Large intestine (tissue), 3 donors: ENCODE measurements around the gene AGAP5. TPM values are rescaled to one million over a fixed set of nuclear protein-coding genes. Genes with fewer than 3 reads are reported as not detected.

Experiments
- DNase-seq, 2 donors: peaks; one replicate each; pipeline versions ENCODE4 v3.0.0 to v3.0.0-alpha.2; 2013
- H3K27ac ChIP-seq: one replicate; pipeline ENCODE4 v1.5.1; 2013; ENCODE audit warnings: low read length
- H3K27me3 ChIP-seq: 2 replicates; pipeline ENCODE4 v1.6.1; 2013; ENCODE audit warnings: low read length; ENCODE audit not compliant: control insufficient read depth, insufficient read depth
- H3K36me3 ChIP-seq: 2 replicates; pipeline ENCODE4 v1.6.1; 2013; ENCODE audit warnings: low read length; ENCODE audit not compliant: control insufficient read depth, insufficient read depth
- H3K4me1 ChIP-seq: one replicate; pipeline ENCODE4 v1.6.1; 2013; ENCODE audit warnings: low read length; ENCODE audit not compliant: control insufficient read depth, insufficient read depth
- H3K4me3 ChIP-seq: one replicate; pipeline ENCODE4 v1.5.1; 2013; ENCODE audit warnings: low read length
- H3K9me3 ChIP-seq: one replicate; pipeline ENCODE4 v1.6.1; 2013; ENCODE audit warnings: mild to moderate bottlenecking, low read depth, low read length, moderate library complexity; ENCODE audit not compliant: control insufficient read depth
- WGBS: methylation state at CpG from one replicate; pipeline ENCODE4 v1.1.5; 2013; ENCODE audit warnings: low lambda C conversion rate; ENCODE audit not compliant: insufficient coverage; 5-methylcytosine and 5-hydroxymethylcytosine counted together
- polyA plus RNA-seq: library from polyadenylated mRNA; unstranded; fragments of 120-200 nt; gene quantifications from one replicate; pipeline ENCODE4 v1.2.1, GENCODE V29; 2013

AGAP5 gene
- polyA plus RNA-seq, 1 donor = 16.6 TPM

DNA sequence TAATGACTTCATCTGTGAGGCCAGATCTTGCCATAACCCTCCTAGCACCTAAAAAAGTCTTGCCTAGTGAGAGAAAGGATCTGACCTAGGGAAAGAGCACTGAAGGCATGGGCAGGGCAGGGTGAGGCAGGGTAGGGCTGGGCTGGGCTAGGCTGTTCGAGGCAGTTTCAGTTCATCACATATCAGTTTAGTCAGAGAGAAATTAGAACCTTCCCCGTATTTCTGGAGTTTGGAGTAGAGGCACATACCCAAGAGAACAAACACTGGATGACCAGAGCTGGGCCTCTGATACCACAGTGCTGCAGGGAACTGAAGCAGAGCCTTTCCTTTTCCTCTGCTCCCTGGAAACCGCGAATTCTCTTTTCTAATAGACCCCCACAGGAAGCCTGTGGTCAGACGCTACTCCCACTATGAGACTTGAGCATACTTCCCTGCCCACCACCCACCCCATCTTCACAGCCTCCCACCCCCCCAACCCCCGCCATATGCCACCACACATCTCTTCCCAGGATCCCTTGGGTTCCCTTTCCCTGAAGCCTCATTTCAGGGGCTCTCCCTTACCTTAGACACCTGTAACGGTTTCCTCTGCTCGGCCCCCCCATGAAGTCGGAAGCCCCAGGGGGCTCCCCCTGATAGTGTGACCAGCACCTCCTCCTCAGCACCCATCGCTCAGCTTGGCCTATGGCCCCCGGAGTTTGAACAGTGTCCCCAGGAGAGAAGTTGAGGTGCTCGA is 42.5 kb downstream of the AGAP5 start:
- H3K36me3 ChIP-seq = no peaks in the 10 kb centered on the region
- no peak overlapping the region for H3K27ac ChIP-seq
- no peak overlapping the region for H3K4me3 ChIP-seq
- no peaks in the 10 kb centered on the region for H3K4me1 ChIP-seq
- no CpG with 5 or more reads among the region's 12 CpGs for WGBS
- no peaks in the 10 kb centered on the region for H3K27me3 ChIP-seq
- DNase-seq = no peak
- no peaks in the 10 kb centered on the region for H3K9me3 ChIP-seq

DNA sequence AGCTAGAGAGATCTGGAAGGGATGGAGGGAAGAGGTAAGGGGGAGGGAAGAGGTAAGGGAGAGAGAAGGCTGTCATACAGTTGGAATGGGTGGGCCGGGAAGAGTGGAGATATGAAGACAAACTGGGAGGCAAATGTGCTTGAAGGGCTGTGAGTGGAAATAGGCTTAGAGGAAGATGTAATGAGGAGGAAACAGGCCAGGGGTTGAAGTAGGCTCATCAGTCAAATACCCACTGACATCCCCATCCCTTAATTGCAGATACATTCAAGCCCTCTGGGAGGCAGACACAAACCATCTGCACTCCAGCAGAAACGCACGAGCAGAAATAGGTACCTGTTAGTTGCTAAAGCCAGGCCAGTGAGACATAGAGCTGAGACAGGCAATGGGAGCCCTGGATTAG is 44.2 kb downstream of the AGAP5 start:
- no peaks in the 10 kb centered on the region for H3K9me3 ChIP-seq
- WGBS = 86% methylated on average over 1 of the region's 3 CpGs
- no peak overlapping the region for H3K4me3 ChIP-seq
- H3K36me3 ChIP-seq = no peaks in the 10 kb centered on the region
- no peak overlapping the region for H3K27ac ChIP-seq
- no peaks in the 10 kb centered on the region for H3K27me3 ChIP-seq
- DNase-seq = no peak
- H3K4me1 ChIP-seq = no peaks in the 10 kb centered on the region

DNA sequence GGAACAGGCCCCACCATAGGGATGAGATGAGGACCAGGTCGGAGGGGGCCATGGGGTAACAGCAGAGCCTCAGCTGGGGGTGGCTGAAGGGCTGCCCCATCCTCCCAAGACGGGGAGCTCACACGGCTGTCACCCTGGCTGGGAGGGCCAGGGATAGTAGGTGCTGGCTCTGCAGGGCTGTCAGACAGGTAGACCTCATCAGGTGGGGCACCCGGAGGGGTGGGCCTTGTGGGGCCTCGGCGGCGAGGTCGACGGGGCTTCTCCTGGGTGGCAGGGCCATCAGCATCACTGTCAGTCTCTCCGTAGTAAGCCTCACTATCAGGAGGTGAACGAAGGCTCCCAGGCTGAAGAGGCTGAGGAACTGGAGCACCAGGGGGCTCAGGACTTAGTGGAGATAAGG is 44.7 kb downstream of the AGAP5 start:
- Histone ChIP-seq H3K27me3 (no peaks in the 10 kb centered on the region), H3K4me3 (no peak overlapping the region), H3K9me3 (no peaks in the 10 kb centered on the region), H3K36me3 (no peaks in the 10 kb centered on the region), H3K27ac (no peak overlapping the region), H3K4me1 (peaks cover 4% of the 10 kb centered on the region)
- WGBS = no CpG with 5 or more reads among the region's 11 CpGs
- DNase-seq = no peak

DNA sequence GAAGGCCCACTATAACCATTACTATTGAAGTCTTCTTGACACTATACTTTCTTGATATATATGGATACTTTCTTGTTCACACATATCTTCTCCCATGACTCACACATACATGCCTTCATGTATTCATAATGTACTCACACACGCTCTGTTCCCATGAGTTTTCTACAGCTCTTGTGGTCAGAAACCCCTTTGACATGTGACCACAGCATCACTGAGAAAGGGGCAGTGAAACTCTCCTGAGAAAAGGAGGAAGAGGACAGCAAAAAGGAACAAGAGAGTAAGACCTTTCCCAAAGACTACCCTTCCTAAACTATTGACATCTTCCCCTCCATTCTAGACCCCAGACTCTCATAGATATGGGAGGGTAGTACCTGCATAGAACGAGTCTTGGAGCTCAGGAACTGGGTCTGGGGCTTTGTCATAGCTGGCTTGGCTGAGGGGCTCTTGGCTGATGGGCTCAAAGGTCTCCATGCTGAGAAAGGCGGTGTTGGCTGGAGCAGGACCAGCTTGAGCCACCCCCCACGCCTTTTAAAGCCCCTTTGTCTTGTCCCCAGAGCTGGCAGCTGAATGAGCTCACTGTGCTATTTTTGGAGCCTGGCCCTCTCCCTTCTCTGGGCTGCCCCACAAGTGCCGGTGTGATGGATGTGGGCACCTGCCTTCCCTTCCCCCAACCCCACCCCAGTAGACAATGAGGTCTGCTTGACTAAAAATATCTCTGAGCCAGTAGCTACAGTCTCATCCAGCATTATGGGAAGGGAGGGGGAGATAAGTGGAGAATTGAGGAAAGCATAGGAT is 47.2 kb downstream of the AGAP5 start:
- peaks cover 9% of the 10 kb centered on the region for H3K4me1 ChIP-seq
- no peaks in the 10 kb centered on the region for H3K9me3 ChIP-seq
- peak overlapping the region; percentile 15 for H3K27ac ChIP-seq
- no peak for DNase-seq
- 100% methylated on average over 1 of the region's 5 CpGs for WGBS
- H3K27me3 ChIP-seq = no peaks in the 10 kb centered on the region
- H3K4me3 ChIP-seq = no peak overlapping the region
- no peaks in the 10 kb centered on the region for H3K36me3 ChIP-seq

DNA sequence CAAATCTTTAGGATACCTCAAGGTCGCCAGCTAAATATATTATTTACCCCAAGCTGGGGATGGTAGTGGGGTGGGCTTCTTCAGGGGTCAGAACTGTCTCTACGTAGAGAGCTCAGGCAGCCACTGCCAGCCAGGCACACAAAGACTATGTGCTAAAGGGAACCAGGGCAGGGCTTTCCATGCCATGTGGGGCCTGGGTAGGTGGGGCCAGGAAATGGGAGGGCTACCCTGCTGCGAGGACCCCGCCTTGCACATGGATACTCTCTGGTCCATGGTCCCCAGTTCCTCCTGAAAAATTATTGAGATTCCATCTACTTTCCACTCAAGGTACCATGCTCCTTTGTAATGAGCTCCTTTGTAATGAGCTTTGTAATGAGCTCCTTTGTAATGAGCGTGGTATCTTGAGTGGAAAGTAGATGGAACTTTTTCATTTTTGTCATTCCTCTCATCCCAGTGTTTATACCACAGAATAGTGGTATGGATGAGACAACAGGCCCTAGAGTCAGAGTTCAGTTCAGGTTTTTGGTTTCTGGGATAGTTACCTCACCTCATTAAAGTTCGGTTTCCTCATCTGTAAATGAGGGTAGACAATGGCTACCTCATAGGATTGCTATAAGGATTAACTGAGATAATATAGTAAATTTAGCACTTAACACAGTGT is 47.9 kb downstream of the AGAP5 start:
- Histone ChIP-seq H3K27ac (no peak overlapping the region), H3K4me1 (peaks cover 9% of the 10 kb centered on the region), H3K36me3 (no peaks in the 10 kb centered on the region), H3K9me3 (no peaks in the 10 kb centered on the region), H3K4me3 (no peak overlapping the region), H3K27me3 (no peaks in the 10 kb centered on the region)
- no CpG with 5 or more reads among the region's 6 CpGs for WGBS
- no peak for DNase-seq

DNA sequence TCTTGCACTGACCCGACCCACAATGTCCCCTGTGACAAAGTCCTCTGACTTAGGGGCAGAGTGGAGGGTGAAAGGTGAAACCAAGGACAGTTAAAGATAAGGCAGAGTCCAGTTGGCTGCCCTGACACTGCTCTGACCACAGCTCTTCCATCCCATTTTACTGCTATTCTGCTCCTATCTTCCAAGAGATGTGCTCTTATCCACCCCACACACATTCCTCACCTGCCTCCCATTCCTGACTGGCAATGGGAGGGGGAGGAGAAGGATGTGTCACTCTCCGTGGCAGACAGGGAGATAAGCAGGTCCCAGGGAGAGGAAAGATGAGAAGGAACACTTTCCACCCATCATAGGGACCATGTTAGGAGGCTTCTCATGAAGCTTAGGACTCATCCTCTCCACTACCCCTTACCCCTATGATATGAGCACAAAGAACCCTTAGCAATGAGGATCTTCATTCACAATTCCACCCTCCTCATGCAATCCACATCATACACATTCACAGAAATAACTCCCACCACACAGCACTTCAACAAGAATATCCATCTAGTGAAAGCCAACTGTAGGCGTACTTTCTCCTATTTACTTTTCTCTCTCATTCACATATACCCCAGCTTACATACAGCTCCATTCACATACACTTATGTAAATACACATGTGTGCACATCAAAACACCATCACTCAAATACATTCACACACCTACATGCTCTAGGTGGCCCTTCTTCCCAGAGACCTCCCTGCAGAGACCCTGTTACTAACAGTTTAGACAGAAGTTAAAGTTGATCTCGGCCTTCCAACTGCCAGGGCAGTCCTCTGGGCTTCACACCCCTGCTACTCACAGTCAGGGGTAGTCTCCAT is 48.7 kb downstream of the AGAP5 start:
- WGBS = 100% methylated on average over 1 of the region's 4 CpGs
- Histone ChIP-seq H3K4me1 (peaks cover 9% of the 10 kb centered on the region), H3K4me3 (no peak overlapping the region), H3K27ac (no peak overlapping the region), H3K27me3 (no peaks in the 10 kb centered on the region), H3K36me3 (no peaks in the 10 kb centered on the region), H3K9me3 (no peaks in the 10 kb centered on the region)
- no peak for DNase-seq

DNA sequence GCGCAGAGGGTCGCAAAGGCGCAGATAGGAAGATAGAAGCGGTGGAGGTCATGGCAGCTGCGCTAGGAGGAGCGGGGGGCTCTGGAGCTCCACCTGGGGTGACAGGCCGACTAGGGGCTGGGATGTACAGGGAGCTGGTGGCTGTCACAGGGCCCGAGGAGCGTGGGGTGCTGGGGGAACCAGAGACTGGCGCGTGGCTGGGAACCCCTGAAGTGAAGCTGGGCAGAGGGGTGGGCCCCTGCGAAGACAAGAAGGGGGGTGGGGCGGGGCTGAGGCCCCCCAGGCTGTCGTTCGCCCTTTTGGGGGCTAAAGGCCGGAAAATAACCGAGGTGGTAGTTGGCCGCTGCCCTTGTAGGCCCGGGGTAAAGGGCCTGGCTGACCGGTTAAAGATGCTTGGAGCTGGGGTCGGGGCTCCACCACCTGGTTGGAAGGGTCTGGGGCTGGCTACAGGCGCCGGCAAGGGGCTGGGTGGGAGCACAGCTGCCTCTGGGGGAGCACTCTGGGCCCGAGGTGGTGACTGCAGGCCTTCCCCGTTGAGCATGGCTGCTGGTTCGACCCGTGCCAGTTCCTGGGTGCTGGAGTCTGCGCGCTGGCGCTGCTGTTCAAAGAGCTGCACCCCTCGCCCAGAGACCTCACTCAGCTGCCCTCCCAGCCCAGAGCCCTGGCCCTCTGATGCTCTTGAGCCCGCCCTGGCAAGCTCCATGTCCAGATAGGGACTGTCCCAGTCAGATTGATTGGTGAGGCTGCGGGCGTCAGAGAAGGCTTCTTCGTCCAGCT is 49.8 kb downstream of the AGAP5 start:
- DNase-seq = no peak
- Histone ChIP-seq H3K36me3 (no peaks in the 10 kb centered on the region), H3K9me3 (no peaks in the 10 kb centered on the region), H3K4me1 (peaks cover 9% of the 10 kb centered on the region), H3K27ac (no peak overlapping the region), H3K4me3 (peak overlapping the region; percentile 75), H3K27me3 (no peaks in the 10 kb centered on the region)
- no CpG with 5 or more reads among the region's 35 CpGs for WGBS

DNA sequence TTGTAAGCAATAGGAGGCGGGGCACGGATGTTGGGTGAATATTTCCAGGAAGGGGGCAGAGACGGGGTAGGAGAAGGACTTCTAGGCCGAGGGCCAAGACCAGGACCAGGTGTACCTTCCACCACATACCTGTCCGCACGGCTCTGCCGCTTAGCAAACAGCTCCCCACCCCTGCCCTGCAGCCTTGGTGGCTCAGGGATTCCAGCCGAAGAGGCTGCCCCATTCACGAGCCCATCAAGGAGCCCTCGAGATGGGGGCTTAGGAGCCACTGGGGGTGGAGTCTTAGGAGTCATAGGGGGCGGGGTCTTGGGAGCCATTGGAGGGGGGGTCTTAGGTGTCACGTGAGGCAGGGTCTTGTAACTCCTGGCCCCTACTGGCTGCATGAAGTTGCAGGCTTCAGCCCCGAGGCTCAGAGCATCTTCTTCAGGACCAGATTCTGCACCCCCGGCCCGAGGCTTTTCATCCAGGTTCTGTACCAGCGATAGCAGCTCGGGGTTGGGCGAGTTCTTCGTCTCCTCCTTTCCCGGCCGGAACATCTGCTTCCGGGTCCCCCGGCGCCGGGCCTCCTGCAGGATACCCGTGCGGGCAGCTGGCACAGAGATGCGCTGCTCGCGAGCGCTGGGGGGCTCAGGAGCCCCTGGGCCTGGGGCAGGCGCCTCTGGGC is 50.6 kb downstream of the AGAP5 start:
- no peaks in the 10 kb centered on the region for H3K9me3 ChIP-seq
- no peak overlapping the region for H3K27ac ChIP-seq
- peaks cover 9% of the 10 kb centered on the region for H3K4me1 ChIP-seq
- H3K36me3 ChIP-seq = no peaks in the 10 kb centered on the region
- DNase-seq = peak; percentile 42 to 63
- no CpG with 5 or more reads among the region's 32 CpGs for WGBS
- H3K27me3 ChIP-seq = no peaks in the 10 kb centered on the region
- peak overlapping the region; percentile 75 for H3K4me3 ChIP-seq

DNA sequence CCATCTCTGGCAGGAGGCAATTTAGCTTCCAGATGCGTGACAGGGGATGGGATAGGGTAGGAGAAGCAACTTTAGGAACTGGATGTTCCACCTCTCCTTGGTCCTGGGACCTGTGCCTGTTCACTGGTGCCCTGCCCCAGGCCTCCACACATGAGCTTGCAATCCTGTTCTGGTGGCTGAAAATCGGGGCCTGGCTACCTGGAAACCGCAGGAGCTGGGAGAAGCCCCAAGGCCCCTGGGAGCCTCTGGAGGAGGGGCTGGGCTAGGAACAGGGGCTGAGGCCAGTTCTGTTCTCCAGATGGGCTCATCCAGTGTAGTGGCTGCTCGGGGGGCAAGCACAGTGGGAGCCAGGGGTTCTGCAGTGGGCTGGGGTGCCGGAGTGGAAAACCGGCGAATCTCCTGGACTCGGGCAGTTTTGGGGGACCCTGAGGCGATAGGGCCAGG is 51.3 kb downstream of the AGAP5 start:
- DNase-seq = no peak
- WGBS = no CpG with 5 or more reads among the region's 9 CpGs
- peaks cover 9% of the 10 kb centered on the region for H3K4me1 ChIP-seq
- H3K4me3 ChIP-seq = no peak overlapping the region
- H3K36me3 ChIP-seq = no peaks in the 10 kb centered on the region
- no peaks in the 10 kb centered on the region for H3K9me3 ChIP-seq
- H3K27ac ChIP-seq = no peak overlapping the region
- no peaks in the 10 kb centered on the region for H3K27me3 ChIP-seq
